Hypothalamus (tissue), 51 donors: ENCODE measurements around the gene RABGAP1L.
"Not testable (repeated sequence)": the region's sequence is repeated elsewhere in the genome, so short reads cannot be mapped to it uniquely, and the experiment has no call there.

Experiments used
- DNase-seq, 51 donors: peaks; one replicate each; lab custom pipeline; 2025; lab: John Stamatoyannopoulos, UW

Gene RABGAP1L

DNA sequence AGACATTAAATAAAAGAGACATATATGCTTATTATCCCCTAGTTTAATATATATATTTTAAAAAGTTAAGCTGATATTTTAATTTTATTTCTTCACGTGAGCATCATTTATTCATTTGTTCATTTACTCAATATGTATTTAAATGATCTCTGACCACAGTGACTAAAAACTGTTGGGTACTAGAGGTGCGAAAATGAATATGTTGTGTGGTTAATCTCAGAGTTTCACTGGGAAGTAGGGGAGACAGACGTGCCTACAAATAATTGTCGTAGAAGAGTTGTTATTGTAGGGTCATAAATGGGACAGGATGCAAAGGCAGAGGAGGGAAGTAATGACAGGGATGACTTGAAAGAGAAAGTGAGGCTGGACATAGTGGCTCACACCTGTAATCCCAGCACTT, 627.4 kb downstream of the RABGAP1L start:
- no peak for DNase-seq

- no peak for DNase-seq
Observed at GRCh38 chr1:174788981-174789380, 629.7 kb downstream of the RABGAP1L start.

DNA sequence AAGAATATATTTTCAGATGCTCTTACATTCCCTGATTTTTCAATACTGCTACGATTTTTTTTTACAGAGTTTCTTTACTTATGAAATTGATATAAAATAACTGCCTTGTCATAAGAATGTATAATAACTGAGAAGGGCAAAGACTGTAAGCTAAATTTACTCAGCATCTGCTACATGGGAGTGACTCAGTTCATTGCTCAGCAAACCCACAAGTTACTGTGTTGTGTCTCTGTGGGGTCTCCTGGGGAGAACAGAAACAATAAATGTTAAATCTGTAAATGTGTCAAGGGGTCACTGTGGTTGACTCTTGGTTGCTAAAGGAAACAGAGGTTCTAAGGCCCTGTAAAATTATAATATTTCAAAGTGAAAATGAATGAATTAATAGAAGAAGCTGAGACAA, 630.1 kb downstream of the RABGAP1L start:
- no peak for DNase-seq

DNA sequence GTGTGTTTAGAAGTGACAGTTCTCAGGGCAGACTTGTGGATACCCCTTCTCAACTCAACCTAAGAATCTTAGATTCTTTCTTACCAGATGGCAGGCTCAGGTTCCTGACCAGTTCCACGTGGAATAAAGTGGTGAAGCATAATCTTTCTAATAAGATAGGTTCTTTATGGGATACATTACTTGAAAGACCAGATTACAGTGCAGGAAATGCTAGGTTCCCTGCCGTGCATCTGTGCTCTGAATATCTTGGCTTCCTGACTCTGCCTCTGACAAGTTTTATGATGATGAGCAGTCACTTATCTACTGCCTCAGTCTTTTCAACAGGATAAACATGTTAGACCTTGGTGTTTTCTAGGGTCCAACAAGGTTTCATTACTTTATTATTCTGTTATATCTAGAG, 632.5 kb downstream of the RABGAP1L start:
- DNase-seq = no peak

GRCh38 chr1:174794861-174795260, 635.5 kb downstream of the RABGAP1L start:
- DNase-seq = no peak

- no peak for DNase-seq
Observed at GRCh38 chr1:174795806-174796205, 636.5 kb downstream of the RABGAP1L start.

DNA sequence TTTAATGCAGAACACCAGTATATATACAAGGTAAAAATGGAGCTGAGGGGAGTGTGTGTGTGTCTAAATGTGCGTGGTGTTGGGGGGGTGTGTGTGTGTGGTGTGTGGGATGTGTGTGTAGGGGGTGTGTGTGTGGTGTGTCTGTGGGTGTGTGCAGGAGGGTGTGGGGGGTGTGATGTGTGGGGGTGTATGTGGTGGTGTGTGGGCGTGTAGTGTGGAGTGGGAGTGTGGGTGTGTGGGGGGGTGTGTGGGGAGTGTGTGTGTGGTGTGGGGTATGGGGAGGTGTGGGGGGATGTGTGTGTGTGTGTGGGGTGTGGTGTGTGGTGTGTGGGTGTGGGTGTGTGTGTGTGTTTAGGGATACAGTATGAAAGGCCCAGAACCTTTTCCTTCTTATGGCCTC, 638.1 kb downstream of the RABGAP1L start:
- DNase-seq = no peak

DNA sequence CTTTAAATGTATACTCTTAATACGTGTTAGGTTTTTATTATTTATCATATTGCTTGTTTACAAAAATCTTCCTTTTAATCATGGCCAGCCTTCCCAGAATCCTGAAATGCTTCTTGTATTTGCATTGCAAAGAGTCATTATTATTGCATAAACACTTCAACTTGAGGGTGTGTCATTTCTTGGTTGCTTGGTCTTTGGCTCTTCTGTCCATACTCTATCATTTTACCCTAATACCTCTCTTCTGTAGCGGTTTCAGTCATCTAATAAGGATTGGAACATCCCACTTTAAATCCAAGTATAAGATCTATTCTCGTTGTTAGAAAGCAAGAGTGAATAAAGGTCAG, 639.8 kb downstream of the RABGAP1L start:
- DNase-seq = no peak

- DNase-seq = peak in 38 of 51 donors; percentile 1 to 87 (median 23)
Observed at GRCh38 chr1:174800216-174800851, 641.0 kb downstream of the RABGAP1L start.

GRCh38 chr1:174800876-174801275, 641.6 kb downstream of the RABGAP1L start:
- DNase-seq = peak in 1 of 51 donors; percentile 59

GRCh38 chr1:174809755-174810280, 650.5 kb downstream of the RABGAP1L start:
- no peak for DNase-seq

- no peak for DNase-seq
Observed at GRCh38 chr1:174812016-174812415, 652.7 kb downstream of the RABGAP1L start.

GRCh38 chr1:174812656-174813055, 653.3 kb downstream of the RABGAP1L start:
- DNase-seq = no peak

GRCh38 chr1:174815036-174815435, 655.7 kb downstream of the RABGAP1L start:
- DNase-seq = no peak

GRCh38 chr1:174815474-174815908, 656.2 kb downstream of the RABGAP1L start:
- no peak for DNase-seq

DNA sequence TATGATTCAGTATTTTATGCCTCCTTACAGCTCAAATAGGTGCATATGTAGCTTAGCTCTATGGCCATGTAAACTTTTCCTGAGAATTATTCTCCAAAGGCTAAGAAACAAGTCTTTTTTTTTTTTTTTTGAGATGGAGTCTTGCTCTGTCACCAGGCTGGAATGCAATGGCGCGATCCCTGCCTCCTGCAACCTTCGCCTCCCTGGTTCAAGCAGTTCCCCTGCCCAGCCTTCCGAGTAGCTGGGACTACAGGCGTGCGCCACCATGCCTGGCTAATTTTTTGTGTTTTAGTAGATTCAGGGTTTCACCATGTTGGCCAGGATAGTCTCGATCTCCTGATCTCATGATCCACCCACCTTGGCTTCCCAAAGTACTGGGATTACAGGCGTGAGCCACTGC, 657.3 kb downstream of the RABGAP1L start:
- DNase-seq = not testable (repeated sequence)

DNA sequence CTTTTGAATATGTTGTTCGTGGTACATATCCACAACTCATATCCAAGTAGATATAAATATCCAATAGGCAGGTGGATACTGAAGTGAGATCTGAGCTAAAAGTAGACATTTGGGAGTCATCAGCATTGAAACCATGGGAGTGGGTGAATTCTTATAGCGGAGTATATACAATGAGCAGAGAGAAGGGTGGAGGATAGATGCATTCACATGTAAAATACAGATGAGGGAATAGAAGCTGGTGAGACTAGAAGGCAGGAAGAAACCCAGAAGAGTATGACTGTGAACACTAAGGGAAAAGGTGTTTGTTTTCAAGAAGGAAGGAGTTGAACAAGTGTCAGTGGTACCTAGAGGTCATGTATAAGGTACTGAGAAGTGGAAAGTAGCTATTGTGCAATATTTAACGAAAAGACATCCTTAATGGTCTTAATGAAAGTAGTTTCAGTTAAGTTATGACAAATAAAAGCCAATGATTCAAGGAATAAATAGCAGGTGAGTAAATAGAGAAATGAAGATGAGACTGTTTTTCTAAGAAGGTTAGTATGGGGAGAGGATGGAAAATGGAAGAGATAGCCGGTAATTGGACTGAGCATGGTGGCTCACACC, 658.8 kb downstream of the RABGAP1L start:
- no peak for DNase-seq

GRCh38 chr1:174818951-174819350, 659.6 kb downstream of the RABGAP1L start:
- no peak for DNase-seq

DNA sequence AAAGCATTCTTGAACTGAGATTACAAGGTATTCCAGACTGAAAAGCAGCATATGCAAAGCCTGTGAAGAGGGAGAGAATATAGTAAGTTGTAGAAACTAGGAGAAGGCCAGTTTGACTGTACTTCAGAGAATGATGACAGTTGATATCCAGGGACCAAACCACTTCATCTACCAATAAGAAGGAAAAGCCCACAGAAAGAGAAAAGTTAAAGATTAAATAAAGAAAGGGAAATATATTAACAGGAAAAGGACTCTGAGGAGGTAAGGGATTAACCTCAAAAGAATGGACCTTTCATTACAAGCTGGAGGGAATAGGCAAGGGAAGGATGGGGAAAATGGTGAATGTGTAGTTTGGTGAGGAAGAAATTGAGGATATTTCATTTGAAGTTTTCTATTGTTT, 660.3 kb downstream of the RABGAP1L start:
- no peak for DNase-seq

DNA sequence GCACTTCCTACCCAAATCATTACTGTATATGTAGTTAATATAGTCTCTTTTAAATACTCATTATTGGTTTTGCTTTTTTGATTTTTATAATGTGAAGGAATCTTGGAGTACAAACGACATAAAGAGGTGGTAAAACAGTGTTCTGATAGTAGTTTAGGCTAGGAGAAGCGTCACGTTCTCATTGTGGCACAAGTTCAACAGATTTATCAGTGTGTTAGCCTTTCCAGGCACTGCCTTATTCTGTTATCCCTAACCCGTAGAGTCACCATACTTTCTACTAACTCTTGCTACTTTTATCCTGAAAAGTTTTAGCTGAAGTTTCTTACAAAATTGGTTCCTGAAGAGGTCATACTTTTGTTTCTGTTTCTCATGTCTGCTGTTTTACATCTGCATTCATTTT, 665.8 kb downstream of the RABGAP1L start:
- DNase-seq = no peak

DNA sequence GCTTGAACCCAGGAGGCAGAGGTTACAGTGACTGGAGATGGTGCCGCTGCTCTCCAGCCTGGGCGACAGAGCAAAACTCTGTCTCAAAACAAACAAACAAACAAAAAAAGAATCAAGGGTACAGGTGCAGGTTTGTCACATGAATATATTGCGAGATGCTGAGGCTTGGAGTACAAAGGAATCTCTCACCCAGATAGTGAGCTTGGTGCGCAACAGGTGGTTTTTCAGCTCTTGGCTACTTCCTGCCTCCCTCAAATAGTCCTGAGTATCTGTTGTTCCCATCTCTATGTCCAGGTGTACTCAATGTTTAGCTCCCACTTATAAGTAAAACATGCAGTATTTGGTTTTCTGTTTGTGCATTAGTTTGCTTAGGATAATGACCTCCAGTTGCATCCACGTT, 666.5 kb downstream of the RABGAP1L start:
- no peak for DNase-seq

DNA sequence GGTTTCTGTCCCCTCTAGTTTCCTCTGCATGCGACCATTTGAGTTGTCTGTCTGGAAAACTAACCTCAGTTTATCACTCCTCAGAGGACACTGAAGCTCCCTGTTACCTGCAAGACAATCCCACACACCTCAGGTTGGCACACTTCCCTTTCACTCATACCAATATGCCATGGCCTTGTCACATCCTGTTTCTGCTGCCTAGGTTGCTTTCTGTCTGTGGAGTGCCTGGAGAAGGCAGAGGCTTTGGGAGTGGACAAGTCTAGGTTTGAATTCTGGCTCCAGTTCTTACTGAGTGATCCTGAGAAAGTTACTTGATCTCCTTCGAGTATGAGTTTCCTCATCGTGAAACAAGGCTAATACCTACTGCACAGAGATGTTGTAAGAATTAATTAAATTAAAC, 668.9 kb downstream of the RABGAP1L start:
- no peak for DNase-seq

GRCh38 chr1:174829990-174830389, 670.7 kb downstream of the RABGAP1L start:
- no peak for DNase-seq
